HG03354 (cell line): Measurements from ENCODE around the gene KIF9.
A peak's percentile ranks its signal among the peaks of the same experiment; 100 is the strongest.
"Not testable (repeated sequence)": the region's sequence is repeated elsewhere in the genome, so short reads cannot be mapped to it uniquely, and the experiment has no call there.

ENCODE experiments used
- ATAC-seq: cut with Tn5 transposase; IDR thresholded peaks from one replicate; pipeline ENCODE4 v1.9.1; 2021; ENCODE audit warnings: mild to moderate bottlenecking; ENCODE audit not compliant: unreplicated experiment, poor library complexity, severe bottlenecking

KIF9 gene

GRCh38 chr3:47259114-47259513 is 23.5 kb downstream of the KIF9 start:
- ATAC-seq = no peak

GRCh38 chr3:47256331-47256730 is 26.3 kb downstream of the KIF9 start:
- not testable (repeated sequence) for ATAC-seq

GRCh38 chr3:47251689-47252088 is 30.9 kb downstream of the KIF9 start:
- ATAC-seq = no peak

- not testable (repeated sequence) for ATAC-seq
These were observed 31.5 kb downstream of the KIF9 start for GRCh38 chr3:47251085-47251484.

- no peak for ATAC-seq
These were observed 32.1 kb downstream of the KIF9 start for GRCh38 chr3:47250309-47251060.

- ATAC-seq = no peak
These were observed 35.2 kb downstream of the KIF9 start for GRCh38 chr3:47247131-47248064.

GRCh38 chr3:47245271-47245670 is 37.3 kb downstream of the KIF9 start:
- ATAC-seq = no peak

- ATAC-seq = no peak
These were observed 38.0 kb downstream of the KIF9 start for GRCh38 chr3:47244531-47245100.

GRCh38 chr3:47243419-47244147 is 39.0 kb downstream of the KIF9 start:
- ATAC-seq = no peak

GRCh38 chr3:47239929-47240328 is 42.7 kb downstream of the KIF9 start:
- no peak for ATAC-seq

GRCh38 chr3:47238017-47238416 is 44.6 kb downstream of the KIF9 start:
- ATAC-seq = no peak

- peak; percentile 62 for ATAC-seq
These were observed 54.5 kb downstream of the KIF9 start for GRCh38 chr3:47228088-47228487.

GRCh38 chr3:47227678-47228077 is 54.9 kb downstream of the KIF9 start:
- peak; percentile 52 for ATAC-seq

GRCh38 chr3:47225310-47225906 is 57.2 kb downstream of the KIF9 start:
- ATAC-seq = peak; percentile 58

GRCh38 chr3:47223755-47224154 is 58.8 kb downstream of the KIF9 start:
- ATAC-seq = no peak

GRCh38 chr3:47221798-47222197 is 60.8 kb downstream of the KIF9 start:
- ATAC-seq = no peak

- ATAC-seq = no peak
These were observed 71.7 kb downstream of the KIF9 start for GRCh38 chr3:47210863-47211405.

GRCh38 chr3:47206022-47206421 is 76.6 kb downstream of the KIF9 start:
- not testable (repeated sequence) for ATAC-seq

- no peak for ATAC-seq
These were observed 77.7 kb downstream of the KIF9 start for GRCh38 chr3:47204875-47205274.
